ENCODE data around the gene BRICD5. TPM values are rescaled to one million over a fixed set of nuclear protein-coding genes. Genes with fewer than 3 reads are reported as not detected.
"Not testable (repeated sequence)": the region's sequence is repeated elsewhere in the genome, so short reads cannot be mapped to it uniquely, and the experiment has no call there.

The BRICD5 gene
- total RNA-seq, 1 donor from 2014 or later: 0.53 TPM

GRCh38 chr16:2206420-2206779 is 4.3 kb downstream of the BRICD5 start:
- Histone ChIP-seq H3K36me3 (ENCODE audit: control insufficient read depth, insufficient read depth, low read length) (peaks cover 15% of the 10 kb centered on the region), H3K4me3 (ENCODE audit: low read depth, low read length) (peak overlapping the region; percentile 65), H3K27me3 (ENCODE audit: control insufficient read depth, insufficient read depth, low read length) (no peaks in the 10 kb centered on the region)
- DNase-seq (ENCODE audit: low read depth) (no peak), FAIRE-seq (no peak)
- TF ChIP-seq CTCF (IDR thresholded peaks at IDR 0.05; ENCODE audit: insufficient read depth, low read length, severe bottlenecking): no peak

GRCh38 chr16:2205967-2206313 is 4.7 kb downstream of the BRICD5 start:
- DNase-seq (ENCODE audit: low read depth) (no peak), FAIRE-seq (no peak)
- Histone ChIP-seq H3K36me3 (ENCODE audit: control insufficient read depth, insufficient read depth, low read length) (peaks cover 15% of the 10 kb centered on the region), H3K4me3 (ENCODE audit: low read depth, low read length) (peak overlapping the region; percentile 65), H3K27me3 (ENCODE audit: control insufficient read depth, insufficient read depth, low read length) (no peaks in the 10 kb centered on the region)
- TF ChIP-seq CTCF (IDR thresholded peaks at IDR 0.05; ENCODE audit: insufficient read depth, low read length, severe bottlenecking): no peak

- no peaks in the 10 kb centered on the region for H3K27me3 ChIP-seq (ENCODE audit: control insufficient read depth, insufficient read depth, low read length)
- peak within 1 kb of the TSS; percentile 65 for H3K4me3 ChIP-seq (ENCODE audit: low read depth, low read length)
- FAIRE-seq (no peak), DNase-seq (ENCODE audit: low read depth) (peak; percentile 51)
- H3K36me3 ChIP-seq (ENCODE audit: control insufficient read depth, insufficient read depth, low read length): peaks cover 15% of the 10 kb centered on the region
- peak; percentile 15 for TF ChIP-seq CTCF (IDR thresholded peaks at IDR 0.05; ENCODE audit: insufficient read depth, low read length, severe bottlenecking)
Observed at GRCh38 chr16:2205104-2205966, 5.3 kb downstream of the BRICD5 start, which contains the start of gene MLST8. MLST8 (plus strand) TSS chr16:2205454; CDS start chr16:2206086, 632 bp downstream.

- DNase-seq (ENCODE audit: low read depth) (no peak), FAIRE-seq (no peak)
- TF ChIP-seq CTCF (IDR thresholded peaks at IDR 0.05; ENCODE audit: insufficient read depth, low read length, severe bottlenecking): no peak
- Histone ChIP-seq H3K27me3 (ENCODE audit: control insufficient read depth, insufficient read depth, low read length) (no peaks in the 10 kb centered on the region), H3K36me3 (ENCODE audit: control insufficient read depth, insufficient read depth, low read length) (peaks cover 14% of the 10 kb centered on the region), H3K4me3 (ENCODE audit: low read depth, low read length) (peak overlapping the region; percentile 65)
Observed at GRCh38 chr16:2204416-2205103, 6.1 kb downstream of the BRICD5 start.

GRCh38 chr16:2203119-2203688 is 7.5 kb downstream of the BRICD5 start:
- H3K36me3 ChIP-seq (ENCODE audit: control insufficient read depth, insufficient read depth, low read length); FAIRE-seq; H3K4me3 ChIP-seq (ENCODE audit: low read depth, low read length); H3K27me3 ChIP-seq (ENCODE audit: control insufficient read depth, insufficient read depth, low read length); DNase-seq (ENCODE audit: low read depth): not testable (repeated sequence)

- Histone ChIP-seq H3K4me3 (ENCODE audit: low read depth, low read length) (no peak overlapping the region), H3K27me3 (ENCODE audit: control insufficient read depth, insufficient read depth, low read length) (peaks cover 3% of the 10 kb centered on the region), H3K36me3 (ENCODE audit: control insufficient read depth, insufficient read depth, low read length) (no peaks in the 10 kb centered on the region)
- FAIRE-seq (no peak), DNase-seq (ENCODE audit: low read depth) (no peak)
- TF ChIP-seq CTCF (IDR thresholded peaks at IDR 0.05; ENCODE audit: insufficient read depth, low read length, severe bottlenecking): no peak
Observed at GRCh38 chr16:2200313-2200712, 10.3 kb downstream of the BRICD5 start.

Measured in bronchial epithelial cell (primary cell).